Mammary epithelial cell (primary cell): ENCODE measurements around the gene SYT14.

Experiments used
- EZH2 ChIP-seq: IDR thresholded peaks from 2 replicates; pipeline ENCODE4 v1.6.1; 2012; ENCODE audit warnings: low read length, inconsistent platforms, borderline replicate concordance
- TF ChIP-seq, protein P1 (sequence below), 2 donors: IDR thresholded peaks in 1 of 2; conservative IDR thresholded peaks in 1 of 2; 2 replicates each; pipeline ENCODE4 v1.5.1; 2011 to 2012; ENCODE audit warnings: inconsistent platforms in 2 of 2, low read length in 2 of 2, mild to moderate bottlenecking in 2 of 2, control low read depth in 1 of 2, low read depth in 1 of 2; ENCODE audit not compliant: insufficient read depth in 1 of 2; ENCODE audit errors: extremely low read depth in 1 of 2

DNA sequence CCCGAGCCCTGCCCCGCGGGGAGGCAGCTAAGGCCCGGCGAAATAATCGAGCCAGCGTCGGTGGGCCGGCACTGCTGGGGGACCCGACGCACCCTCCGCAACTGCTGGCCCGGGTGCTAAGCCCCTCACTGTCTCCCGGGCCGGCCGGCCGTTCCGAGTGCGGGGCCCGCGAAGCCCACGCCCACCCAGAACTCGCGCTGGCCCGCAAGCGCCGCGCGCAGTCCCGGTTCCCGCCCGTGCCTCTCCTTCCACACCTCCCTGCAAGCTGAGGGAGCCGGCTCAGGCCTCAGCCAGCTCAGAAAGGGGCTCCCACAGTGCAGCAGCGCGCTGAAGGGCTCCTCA lies 49.0 kb upstream of the SYT14 start:
- TF ChIP-seq, protein P1, sequence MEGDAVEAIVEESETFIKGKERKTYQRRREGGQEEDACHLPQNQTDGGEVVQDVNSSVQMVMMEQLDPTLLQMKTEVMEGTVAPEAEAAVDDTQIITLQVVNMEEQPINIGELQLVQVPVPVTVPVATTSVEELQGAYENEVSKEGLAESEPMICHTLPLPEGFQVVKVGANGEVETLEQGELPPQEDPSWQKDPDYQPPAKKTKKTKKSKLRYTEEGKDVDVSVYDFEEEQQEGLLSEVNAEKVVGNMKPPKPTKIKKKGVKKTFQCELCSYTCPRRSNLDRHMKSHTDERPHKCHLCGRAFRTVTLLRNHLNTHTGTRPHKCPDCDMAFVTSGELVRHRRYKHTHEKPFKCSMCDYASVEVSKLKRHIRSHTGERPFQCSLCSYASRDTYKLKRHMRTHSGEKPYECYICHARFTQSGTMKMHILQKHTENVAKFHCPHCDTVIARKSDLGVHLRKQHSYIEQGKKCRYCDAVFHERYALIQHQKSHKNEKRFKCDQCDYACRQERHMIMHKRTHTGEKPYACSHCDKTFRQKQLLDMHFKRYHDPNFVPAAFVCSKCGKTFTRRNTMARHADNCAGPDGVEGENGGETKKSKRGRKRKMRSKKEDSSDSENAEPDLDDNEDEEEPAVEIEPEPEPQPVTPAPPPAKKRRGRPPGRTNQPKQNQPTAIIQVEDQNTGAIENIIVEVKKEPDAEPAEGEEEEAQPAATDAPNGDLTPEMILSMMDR (conservative IDR thresholded peaks at IDR 0.05 in 1 of 2, IDR thresholded peaks at IDR 0.05 in 1 of 2; ENCODE audit: extremely low read depth in 1 of 2, insufficient read depth in 1 of 2, low read depth in 1 of 2, low read length in 2 of 2), result no peak
- TF ChIP-seq EZH2, result no peak
